Stimulated activated CD4-positive, alpha-beta T cell treated with anti-CD3 and anti-CD28 coated beads, Interleukin-4, amount 100 ng/mL, for 4 hours (primary cell): ENCODE measurements around the gene ELAVL3.

ENCODE experiments used
- DNase-seq, 2 experiments: peaks; one replicate each; pipeline ENCODE4 v3.0.0-alpha.2; 2020

The ELAVL3 gene

GRCh38 chr19:11405846-11406643, 74.8 kb downstream of the ELAVL3 start:
- DNase-seq, result peak; percentile 44 to 63

- no peak for DNase-seq
Measured at GRCh38 chr19:11404588-11405222, 76.1 kb downstream of the ELAVL3 start.

GRCh38 chr19:11401808-11402543, 78.9 kb downstream of the ELAVL3 start:
- no peak for DNase-seq
